Central memory CD8-positive, alpha-beta T cell (primary cell): Measurements from ENCODE around the gene WNK2.

Experiments
- ATAC-seq: fragments of 150-1000 bp; cut with Tn5 transposase; replicated peaks from 2 replicates; pipeline ENCODE4 v1.10.0; 2022; ENCODE audit warnings: mild to moderate bottlenecking, moderate FRiP score, moderate number of reproducible peaks; ENCODE audit not compliant: poor library complexity, severe bottlenecking; ENCODE audit errors: extremely low read depth
- DNase-seq, 2 donors: peaks; one replicate each; pipeline ENCODE4 v3.0.0; 2021; ENCODE audit warnings: low spot score in 2 of 2
- H3K27ac Mint-ChIP-seq: one replicate; pipeline ENCODE4 v1.8.0; 2022; ENCODE audit warnings: low read depth, mild to moderate bottlenecking, moderate library complexity, mixed read lengths
- H3K27me3 Mint-ChIP-seq: one replicate; pipeline ENCODE4 v1.8.0; 2022; ENCODE audit warnings: mixed read lengths
- H3K36me3 Mint-ChIP-seq: one replicate; pipeline ENCODE4 v1.8.0; 2022; ENCODE audit warnings: mild to moderate bottlenecking, moderate library complexity, mixed read lengths; ENCODE audit not compliant: insufficient read depth
- H3K4me1 Mint-ChIP-seq: one replicate; pipeline ENCODE4 v1.8.0; 2022; ENCODE audit warnings: mixed read lengths
- H3K4me3 Mint-ChIP-seq: one replicate; pipeline ENCODE4 v1.8.0; 2022; ENCODE audit warnings: mild to moderate bottlenecking, moderate library complexity, mixed read lengths
- H3K9me3 Mint-ChIP-seq: one replicate; pipeline ENCODE4 v1.8.0; 2022; ENCODE audit warnings: mixed read lengths

WNK2 gene

GRCh38 chr9:93280661-93281259 is 96.8 kb downstream of the WNK2 start:
- no peaks in the 10 kb centered on the region for H3K36me3 Mint-ChIP-seq
- DNase-seq (no peak), ATAC-seq (no peak)
- H3K4me3 Mint-ChIP-seq: no peak overlapping the region
- no peaks in the 10 kb centered on the region for H3K4me1 Mint-ChIP-seq
- no peaks in the 10 kb centered on the region for H3K9me3 Mint-ChIP-seq
- H3K27me3 Mint-ChIP-seq: peaks cover 80% of the 10 kb centered on the region
- H3K27ac Mint-ChIP-seq: no peak overlapping the region

DNA sequence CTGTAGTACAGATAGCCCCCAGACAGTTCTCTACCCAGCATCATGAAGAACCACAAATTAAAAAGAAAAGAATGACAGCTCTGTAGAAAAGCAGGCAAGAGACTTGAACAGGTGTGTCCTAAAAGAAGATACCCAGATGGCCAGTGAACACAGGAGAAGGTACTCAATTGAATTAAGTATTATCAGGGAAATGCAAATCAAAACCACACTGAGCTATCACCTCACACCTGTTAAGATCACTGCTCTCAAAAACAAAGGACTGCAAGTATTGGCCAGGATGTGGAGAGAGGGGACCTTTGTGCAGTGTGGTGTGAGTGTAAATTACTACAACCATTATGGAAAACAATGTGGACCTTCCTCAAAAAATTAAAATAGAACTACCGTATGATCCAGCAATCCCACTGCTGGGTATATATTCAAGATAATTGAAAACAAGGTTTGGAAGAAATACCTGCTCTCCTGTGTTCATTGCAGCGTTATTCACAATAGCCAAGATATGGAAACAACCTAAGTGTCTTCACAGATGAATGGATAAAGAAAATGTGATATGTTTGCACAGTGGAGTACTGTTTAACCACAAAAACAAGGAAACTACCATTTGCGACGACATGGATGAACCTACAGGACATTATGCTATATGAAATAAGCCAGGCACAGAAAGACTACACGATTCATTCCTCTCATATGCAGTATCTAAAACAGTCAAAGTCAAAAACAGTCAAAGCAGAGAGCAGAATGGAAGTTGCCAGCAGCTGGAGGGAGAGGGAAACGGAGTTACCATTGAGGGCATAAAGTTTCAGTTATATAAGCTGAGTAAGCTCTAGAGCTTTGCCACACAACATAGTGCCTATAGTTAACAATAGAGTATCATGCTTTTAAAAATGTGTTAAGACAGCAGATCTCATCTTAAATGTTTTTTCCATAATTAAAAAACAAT is 102.6 kb downstream of the WNK2 start:
- Mint-ChIP-seq H3K27me3 (peaks cover 61% of the 10 kb centered on the region), H3K9me3 (no peaks in the 10 kb centered on the region), H3K4me3 (no peak overlapping the region), H3K36me3 (no peaks in the 10 kb centered on the region), H3K4me1 (no peaks in the 10 kb centered on the region), H3K27ac (no peak overlapping the region)
- DNase-seq (no peak), ATAC-seq (no peak)

GRCh38 chr9:93287189-93287552 is 103.2 kb downstream of the WNK2 start:
- no peaks in the 10 kb centered on the region for H3K9me3 Mint-ChIP-seq
- no peaks in the 10 kb centered on the region for H3K4me1 Mint-ChIP-seq
- no peak overlapping the region for H3K27ac Mint-ChIP-seq
- no peak for DNase-seq
- H3K4me3 Mint-ChIP-seq: no peak overlapping the region
- H3K27me3 Mint-ChIP-seq: peaks cover 61% of the 10 kb centered on the region
- H3K36me3 Mint-ChIP-seq: no peaks in the 10 kb centered on the region
- no peak for ATAC-seq

- Mint-ChIP-seq H3K9me3 (no peaks in the 10 kb centered on the region), H3K27me3 (peaks cover 58% of the 10 kb centered on the region), H3K4me3 (no peak overlapping the region), H3K27ac (no peak overlapping the region), H3K36me3 (no peaks in the 10 kb centered on the region), H3K4me1 (no peaks in the 10 kb centered on the region)
- no peak for ATAC-seq
- DNase-seq: no peak
Observed at GRCh38 chr9:93287593-93287992, 103.7 kb downstream of the WNK2 start.

GRCh38 chr9:93288341-93288740 is 104.4 kb downstream of the WNK2 start:
- ATAC-seq (no peak), DNase-seq (no peak)
- no peaks in the 10 kb centered on the region for H3K36me3 Mint-ChIP-seq
- H3K4me3 Mint-ChIP-seq: no peak overlapping the region
- H3K9me3 Mint-ChIP-seq: no peaks in the 10 kb centered on the region
- H3K27ac Mint-ChIP-seq: no peak overlapping the region
- no peaks in the 10 kb centered on the region for H3K4me1 Mint-ChIP-seq
- peaks cover 53% of the 10 kb centered on the region for H3K27me3 Mint-ChIP-seq

DNA sequence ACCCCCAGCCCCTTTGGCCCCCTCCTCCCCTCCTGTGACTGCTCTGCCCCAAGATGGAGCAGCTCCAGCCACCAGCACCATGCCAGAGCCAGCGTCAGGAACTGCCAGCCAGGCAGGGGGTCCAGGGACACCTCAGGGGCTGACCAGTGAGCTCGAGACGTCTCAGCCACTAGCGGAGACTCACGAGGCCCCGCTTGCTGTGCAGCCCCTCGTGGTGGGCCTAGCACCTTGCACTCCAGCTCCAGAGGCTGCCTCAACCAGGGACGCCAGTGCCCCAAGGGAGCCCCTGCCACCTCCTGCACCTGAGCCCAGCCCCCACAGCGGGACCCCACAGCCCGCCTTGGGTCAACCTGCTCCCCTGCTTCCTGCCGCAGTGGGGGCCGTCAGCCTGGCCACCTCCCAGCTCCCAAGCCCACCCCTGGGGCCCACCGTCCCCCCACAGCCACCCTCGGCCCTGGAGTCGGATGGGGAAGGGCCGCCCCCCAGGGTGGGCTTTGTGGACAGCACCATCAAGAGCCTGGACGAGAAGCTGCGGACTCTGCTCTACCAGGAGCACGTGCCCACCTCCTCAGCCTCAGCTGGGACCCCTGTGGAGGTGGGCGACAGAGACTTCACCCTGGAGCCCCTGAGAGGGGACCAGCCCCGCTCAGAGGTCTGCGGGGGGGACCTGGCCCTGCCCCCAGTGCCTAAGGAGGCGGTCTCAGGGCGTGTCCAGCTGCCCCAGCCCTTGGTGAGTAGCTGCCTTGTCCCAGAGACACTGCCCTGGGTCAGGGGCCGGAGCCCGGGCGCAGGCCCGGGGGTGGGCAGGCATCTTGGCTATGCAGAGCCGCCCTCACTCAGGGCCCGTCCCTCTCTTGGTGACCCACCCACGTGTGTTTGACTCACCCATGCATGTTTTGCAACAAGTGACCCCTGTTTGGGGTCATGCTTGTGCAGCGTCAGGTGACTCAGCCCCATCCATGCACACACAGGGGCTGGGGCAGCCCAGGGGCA is 105.2 kb downstream of the WNK2 start:
- Mint-ChIP-seq H3K27me3 (peaks cover 53% of the 10 kb centered on the region), H3K36me3 (peaks cover 1% of the 10 kb centered on the region), H3K9me3 (no peaks in the 10 kb centered on the region), H3K4me3 (no peak overlapping the region), H3K4me1 (no peaks in the 10 kb centered on the region), H3K27ac (no peak overlapping the region)
- DNase-seq: no peak
- ATAC-seq: no peak

DNA sequence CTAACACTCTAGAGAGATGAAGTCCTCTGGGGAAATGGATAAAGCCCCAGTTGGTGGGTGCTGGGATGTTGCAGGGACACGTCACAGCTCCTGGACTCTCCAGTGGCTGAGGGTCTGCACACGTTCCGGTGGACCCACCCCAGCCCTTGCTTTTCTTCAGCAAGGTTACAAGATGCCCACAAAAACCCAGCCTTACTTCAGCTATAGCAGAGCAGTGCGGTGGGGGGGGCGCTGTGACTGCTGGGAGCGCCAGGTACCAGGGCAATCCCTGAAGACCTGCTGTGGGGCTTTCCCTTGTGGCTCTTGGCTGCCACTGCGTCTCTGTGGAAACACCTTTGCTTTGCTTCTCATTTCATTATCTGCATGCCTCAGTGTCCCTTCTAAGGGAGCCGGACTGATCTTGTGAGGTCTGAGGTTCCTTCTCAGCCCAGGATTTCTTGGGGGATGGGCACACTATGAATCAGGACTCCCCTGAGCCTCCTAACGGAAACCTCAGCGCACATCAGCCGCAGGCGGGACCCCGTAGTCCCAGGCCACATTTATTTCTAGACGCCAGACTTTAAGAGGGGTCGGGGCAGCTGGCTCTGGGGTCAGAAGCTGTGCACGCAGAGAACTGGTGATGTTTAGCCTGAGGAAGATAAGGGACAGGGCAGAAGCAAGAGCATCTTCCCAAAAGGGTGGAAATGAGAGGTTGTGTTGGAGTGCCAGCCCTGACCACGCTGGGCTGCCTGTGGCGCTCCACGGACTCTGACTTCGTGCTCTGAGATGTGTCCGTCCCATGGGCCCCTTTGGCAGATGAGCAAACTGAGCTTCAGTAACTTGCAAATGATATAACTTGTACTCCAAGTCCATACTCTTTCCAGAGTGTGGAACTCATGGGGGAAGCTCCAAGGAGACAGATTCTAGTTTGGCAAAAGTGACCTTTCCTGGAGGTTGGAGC is 106.8 kb downstream of the WNK2 start:
- Mint-ChIP-seq H3K4me3 (no peak overlapping the region), H3K4me1 (no peaks in the 10 kb centered on the region), H3K27ac (peak overlapping the region; percentile 14), H3K27me3 (peaks cover 55% of the 10 kb centered on the region), H3K36me3 (peaks cover 2% of the 10 kb centered on the region), H3K9me3 (no peaks in the 10 kb centered on the region)
- DNase-seq (no peak), ATAC-seq (no peak)

- DNase-seq (no peak), ATAC-seq (no peak)
- Mint-ChIP-seq H3K4me1 (no peaks in the 10 kb centered on the region), H3K27me3 (peaks cover 46% of the 10 kb centered on the region), H3K27ac (no peak overlapping the region), H3K4me3 (no peak overlapping the region), H3K36me3 (peaks cover 2% of the 10 kb centered on the region), H3K9me3 (no peaks in the 10 kb centered on the region)
Observed at GRCh38 chr9:93291536-93292287, 107.8 kb downstream of the WNK2 start.

GRCh38 chr9:93292288-93292615 is 108.3 kb downstream of the WNK2 start:
- Mint-ChIP-seq H3K36me3 (peaks cover 2% of the 10 kb centered on the region), H3K9me3 (no peaks in the 10 kb centered on the region), H3K27ac (no peak overlapping the region), H3K27me3 (peaks cover 45% of the 10 kb centered on the region), H3K4me1 (peaks cover 4% of the 10 kb centered on the region), H3K4me3 (no peak overlapping the region)
- no peak for DNase-seq
- ATAC-seq: no peak

DNA sequence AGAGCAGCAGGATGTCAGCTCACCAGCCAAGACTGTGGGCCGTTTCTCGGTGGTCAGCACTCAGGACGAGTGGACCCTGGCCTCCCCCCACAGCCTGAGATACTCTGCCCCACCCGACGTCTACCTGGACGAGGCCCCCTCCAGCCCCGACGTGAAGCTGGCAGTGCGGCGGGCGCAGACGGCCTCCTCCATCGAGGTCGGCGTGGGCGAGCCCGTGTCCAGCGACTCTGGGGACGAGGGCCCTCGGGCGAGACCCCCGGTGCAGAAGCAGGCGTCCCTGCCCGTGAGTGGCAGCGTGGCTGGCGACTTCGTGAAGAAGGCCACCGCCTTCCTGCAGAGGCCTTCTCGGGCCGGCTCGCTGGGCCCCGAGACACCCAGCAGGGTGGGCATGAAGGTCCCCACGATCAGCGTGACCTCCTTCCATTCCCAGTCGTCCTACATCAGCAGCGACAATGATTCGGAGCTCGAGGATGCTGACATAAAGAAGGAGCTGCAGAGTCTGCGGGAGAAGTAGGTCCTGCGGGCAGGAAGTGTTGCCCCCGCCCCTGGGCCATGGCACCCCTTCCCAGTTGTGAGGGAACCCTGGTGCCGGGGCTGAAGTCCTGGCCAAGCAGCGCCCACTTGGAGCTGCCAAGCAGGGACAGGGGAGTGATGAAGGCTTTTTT is 108.9 kb downstream of the WNK2 start:
- Mint-ChIP-seq H3K27ac (no peak overlapping the region), H3K4me3 (no peak overlapping the region), H3K9me3 (no peaks in the 10 kb centered on the region), H3K4me1 (peaks cover 5% of the 10 kb centered on the region), H3K27me3 (peaks cover 42% of the 10 kb centered on the region), H3K36me3 (peaks cover 4% of the 10 kb centered on the region)
- DNase-seq (no peak), ATAC-seq (no peak)

DNA sequence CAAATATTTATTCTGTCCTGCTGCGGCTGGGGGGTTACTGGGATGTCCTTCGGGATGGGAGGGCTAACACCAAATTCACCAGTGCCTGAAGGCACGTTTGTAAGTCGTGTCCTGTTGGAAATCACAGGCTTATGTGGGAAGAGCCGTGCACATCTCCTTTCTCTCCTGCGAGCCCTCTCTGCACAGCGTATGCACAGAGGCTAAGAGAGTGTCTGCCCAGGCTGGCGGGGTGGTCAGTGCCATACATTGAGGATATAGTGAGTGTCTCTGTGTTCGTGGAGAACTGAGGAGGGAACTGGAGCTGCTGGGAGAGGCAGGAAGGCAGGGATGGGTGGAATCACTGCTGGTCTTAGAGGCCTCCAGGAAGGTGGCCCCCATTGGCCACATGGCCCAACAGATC is 110.1 kb downstream of the WNK2 start:
- H3K4me1 Mint-ChIP-seq: peaks cover 5% of the 10 kb centered on the region
- peaks cover 4% of the 10 kb centered on the region for H3K36me3 Mint-ChIP-seq
- ATAC-seq (no peak), DNase-seq (no peak)
- no peak overlapping the region for H3K4me3 Mint-ChIP-seq
- H3K27me3 Mint-ChIP-seq: peaks cover 33% of the 10 kb centered on the region
- no peak overlapping the region for H3K27ac Mint-ChIP-seq
- H3K9me3 Mint-ChIP-seq: no peaks in the 10 kb centered on the region
